Measurements from ENCODE around the gene LHFPL3.

Gene LHFPL3

DNA sequence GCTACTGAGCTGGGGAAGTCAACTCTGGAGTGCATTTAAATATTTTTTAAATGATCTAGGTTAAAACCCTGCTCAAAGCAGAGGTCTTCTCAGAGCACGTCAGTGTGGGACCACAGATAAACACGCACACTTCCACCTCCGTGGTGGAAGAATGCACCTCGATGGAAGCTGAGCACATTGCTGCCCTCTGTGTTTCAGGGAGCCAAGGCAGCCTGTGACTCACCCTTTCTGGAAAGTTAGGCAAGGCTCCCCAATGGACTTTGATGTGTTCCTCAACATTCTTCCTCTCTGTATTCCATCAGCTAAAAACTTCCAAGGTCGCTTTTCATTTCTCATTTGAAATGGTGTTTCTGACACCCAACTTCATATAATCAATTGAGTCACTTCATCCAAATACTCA is 514.8 kb downstream of the LHFPL3 start:
- no peak for TF ChIP-seq CTCF (IDR thresholded peaks at IDR 0.05; ENCODE audit: low read depth, low read length)
- H3K4me3 ChIP-seq (ENCODE audit: low read depth, low read length): no peak overlapping the region

DNA sequence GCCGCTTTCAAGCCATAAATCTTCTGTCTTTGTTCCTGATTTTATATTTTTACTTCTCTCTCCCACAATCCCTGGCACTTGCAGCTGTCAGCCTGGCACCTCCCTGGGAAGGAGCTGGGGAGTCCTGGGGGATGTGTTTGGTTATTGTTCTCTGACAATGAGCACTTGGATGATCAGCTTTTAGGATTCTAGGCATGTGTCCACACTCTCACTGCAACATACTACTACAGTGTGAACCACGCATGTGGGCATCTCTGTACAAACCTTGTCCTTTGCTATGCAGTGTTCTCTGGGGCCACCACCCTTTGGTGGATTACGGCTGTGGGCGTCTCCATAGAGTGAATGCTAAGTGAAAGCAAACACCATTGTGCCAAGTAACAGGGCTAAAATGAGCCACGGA is 517.2 kb downstream of the LHFPL3 start:
- no peak for TF ChIP-seq CTCF (IDR thresholded peaks at IDR 0.05; ENCODE audit: low read depth, low read length)
- no peak overlapping the region for H3K4me3 ChIP-seq (ENCODE audit: low read depth, low read length)

DNA sequence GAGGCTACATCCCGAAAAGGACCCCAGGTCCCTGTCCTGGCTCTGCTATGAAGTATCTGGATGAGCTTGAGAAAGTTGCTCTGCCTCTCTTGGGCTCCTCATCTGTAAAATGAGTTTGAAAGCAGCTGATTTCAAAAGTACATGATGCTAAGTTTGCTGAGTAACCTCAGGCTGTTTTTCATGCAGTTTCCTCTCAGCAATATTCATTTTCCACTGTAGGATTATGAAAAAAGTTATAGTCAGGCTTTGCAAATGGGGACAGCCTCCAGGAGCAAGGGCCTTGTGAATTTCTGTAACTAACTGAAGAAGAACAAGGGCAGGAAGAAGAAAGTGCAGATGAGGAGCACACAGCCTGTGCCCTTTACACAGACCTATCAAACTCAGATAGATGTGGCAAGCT is 518.3 kb downstream of the LHFPL3 start:
- TF ChIP-seq CTCF (IDR thresholded peaks at IDR 0.05; ENCODE audit: low read depth, low read length): no peak
- no peak overlapping the region for H3K4me3 ChIP-seq (ENCODE audit: low read depth, low read length)

DNA sequence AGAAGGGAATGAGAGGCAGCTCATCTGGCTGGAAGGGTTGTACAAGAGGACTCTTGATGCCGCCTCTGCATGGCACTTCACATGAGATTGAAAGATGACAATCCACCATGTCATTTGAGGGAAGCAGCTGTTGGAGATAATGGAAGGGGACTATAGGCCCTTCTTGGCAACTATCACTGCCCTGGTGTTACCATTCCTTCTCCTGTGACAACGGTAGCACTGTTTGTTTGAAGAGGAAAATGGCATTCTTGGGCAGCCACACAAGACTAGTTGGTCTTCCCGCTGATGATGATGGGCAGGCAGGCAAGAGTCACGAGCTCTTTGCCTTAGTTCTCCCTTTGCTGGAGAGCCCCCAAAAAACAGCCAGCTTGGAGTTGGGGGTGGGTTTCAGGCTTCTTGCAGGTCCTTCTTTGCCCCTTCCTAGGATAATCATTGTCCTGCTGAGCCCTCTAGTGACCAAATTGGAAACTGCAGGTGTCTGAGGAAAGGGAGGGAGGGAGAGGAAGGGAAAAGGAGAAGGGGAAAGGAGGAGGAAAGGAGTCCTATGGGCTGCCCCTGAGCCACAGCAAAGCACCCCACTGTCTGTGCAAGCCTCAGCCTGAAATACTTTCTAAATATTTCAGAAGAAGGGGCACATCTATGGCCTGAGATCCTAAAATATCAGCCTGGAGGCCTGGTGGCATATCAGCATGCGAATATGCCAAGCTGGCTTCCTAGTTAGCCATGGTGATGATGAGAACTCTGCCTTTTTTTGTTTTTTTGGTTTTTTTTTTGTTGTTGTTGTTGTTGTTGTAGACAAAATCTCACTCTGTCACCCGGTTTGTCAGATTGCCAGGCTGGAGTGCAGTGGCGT is 520.0 kb downstream of the LHFPL3 start:
- TF ChIP-seq CTCF (IDR thresholded peaks at IDR 0.05; ENCODE audit: low read depth, low read length): peak; percentile 94
- no peak overlapping the region for H3K4me3 ChIP-seq (ENCODE audit: low read depth, low read length)

DNA sequence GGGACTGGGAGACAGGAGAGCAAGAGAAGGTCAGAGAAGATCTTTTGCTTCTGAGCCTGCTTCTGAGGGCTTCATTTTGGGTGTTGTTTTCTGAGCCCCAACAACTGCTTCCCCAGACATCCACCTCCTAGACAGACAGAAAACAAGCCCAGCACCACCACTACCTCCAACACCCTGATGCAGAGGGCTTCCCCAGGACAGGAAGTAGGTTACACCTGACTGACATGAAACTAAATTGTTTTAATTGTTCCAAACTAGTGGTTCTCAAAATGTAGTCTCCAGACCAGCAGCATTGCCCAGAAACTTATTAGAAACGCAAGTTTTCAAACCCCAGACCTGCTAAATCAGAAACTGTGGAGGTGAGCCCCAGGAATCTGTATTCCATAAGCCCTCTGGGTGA is 522.0 kb downstream of the LHFPL3 start:
- no peak overlapping the region for H3K4me3 ChIP-seq (ENCODE audit: low read depth, low read length)
- no peak for TF ChIP-seq CTCF (IDR thresholded peaks at IDR 0.05; ENCODE audit: low read depth, low read length)

DNA sequence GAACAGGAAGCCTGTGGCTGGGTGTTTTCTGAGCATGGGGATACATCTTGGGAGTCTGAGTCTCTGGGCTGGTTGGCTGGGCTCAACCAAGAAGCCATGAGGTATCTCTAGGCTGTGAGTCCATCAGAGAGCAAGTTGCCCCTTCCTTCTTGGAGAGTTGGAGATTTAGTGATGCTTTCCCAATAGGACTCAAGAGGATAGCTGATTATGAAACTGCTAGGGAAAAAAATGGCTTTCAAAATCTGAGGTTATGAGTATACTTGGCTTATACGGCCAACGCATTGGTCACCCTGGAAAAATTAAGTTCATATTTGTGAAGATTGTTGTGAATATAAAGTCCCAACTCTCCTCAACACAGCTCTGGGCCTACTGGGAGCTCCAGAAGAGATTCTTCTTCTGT is 522.9 kb downstream of the LHFPL3 start:
- TF ChIP-seq CTCF (IDR thresholded peaks at IDR 0.05; ENCODE audit: low read depth, low read length): no peak
- H3K4me3 ChIP-seq (ENCODE audit: low read depth, low read length): no peak overlapping the region

DNA sequence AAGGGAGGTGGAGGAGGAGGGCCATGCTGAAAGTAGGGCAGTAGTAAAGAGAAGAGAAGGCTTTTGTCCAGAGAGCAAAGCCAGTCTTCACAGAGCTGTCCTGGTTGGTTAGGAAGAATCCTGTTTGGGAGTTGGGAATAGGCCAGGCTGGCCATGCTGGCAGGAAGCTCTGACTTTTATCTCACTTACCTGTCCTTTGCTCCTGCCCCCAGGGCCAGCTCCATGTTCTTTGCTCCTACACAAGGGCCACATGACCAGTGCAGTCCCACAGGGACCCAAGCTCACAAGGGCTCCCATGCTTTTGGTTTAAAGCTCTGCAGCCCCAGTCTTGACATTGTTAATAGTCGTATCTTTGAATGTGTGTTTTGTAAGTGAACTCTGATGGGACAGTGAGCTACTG is 524.0 kb downstream of the LHFPL3 start:
- no peak for TF ChIP-seq CTCF (IDR thresholded peaks at IDR 0.05; ENCODE audit: low read depth, low read length)
- no peak overlapping the region for H3K4me3 ChIP-seq (ENCODE audit: low read depth, low read length)

All from WI38 (cell line).